CD4-positive, alpha-beta T cell treated with Interleukin-6 at 100 ng/mL for 8 hours (primary cell): ENCODE results near the gene TCF21.
"Not testable (repeated sequence)": the region's sequence is repeated elsewhere in the genome, so short reads cannot be mapped to it uniquely, and the experiment has no call there.

Source experiments
- DNase-seq: peaks from one replicate; pipeline ENCODE4 v3.0.0-alpha.2; 2020; ENCODE audit warnings: mixed read lengths, low spot score

TCF21 gene

GRCh38 chr6:133923938-133924593 lies 35.2 kb downstream of the TCF21 start:
- DNase-seq = peak; percentile 63

DNA sequence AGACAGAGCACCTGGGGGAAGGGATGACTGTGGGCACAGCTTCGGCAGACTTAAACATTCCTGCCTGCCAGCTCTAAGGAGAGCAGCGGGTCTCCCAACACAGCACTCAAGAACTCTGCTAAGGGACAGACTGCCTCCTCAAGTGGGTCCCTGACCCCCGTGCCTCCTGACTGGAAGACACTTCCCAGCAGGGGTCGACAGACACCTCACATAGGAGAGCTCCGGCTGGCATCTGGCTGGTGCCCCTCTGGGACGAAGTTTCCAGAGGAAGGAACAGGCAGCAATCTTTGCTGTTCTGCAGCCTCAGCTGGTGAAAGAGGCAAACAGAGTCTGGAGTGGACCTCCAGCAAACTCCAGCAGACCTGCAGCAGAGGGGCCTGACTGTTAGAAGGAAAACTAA lies 42.3 kb downstream of the TCF21 start:
- DNase-seq = not testable (repeated sequence)

GRCh38 chr6:133936352-133936751 lies 47.4 kb downstream of the TCF21 start:
- DNase-seq = not testable (repeated sequence)

DNA sequence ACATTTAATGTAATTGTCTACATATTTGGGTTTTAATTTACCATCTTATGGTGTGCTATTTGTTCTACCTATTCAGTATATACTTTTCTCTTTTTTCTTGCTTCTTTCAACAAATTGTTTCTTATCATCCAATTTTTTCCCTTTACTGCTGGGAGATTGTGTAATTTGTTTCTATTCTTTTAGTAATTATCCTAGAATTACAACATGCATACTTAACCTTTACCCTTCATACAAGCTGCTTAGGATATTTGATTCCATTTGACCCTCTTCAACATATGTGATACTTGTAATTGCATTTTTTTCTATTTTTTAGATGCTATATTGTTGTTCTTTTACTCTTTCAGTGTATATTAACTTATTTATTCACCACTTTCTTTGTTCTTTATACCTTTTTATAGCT lies 49.0 kb downstream of the TCF21 start:
- no peak for DNase-seq

DNA sequence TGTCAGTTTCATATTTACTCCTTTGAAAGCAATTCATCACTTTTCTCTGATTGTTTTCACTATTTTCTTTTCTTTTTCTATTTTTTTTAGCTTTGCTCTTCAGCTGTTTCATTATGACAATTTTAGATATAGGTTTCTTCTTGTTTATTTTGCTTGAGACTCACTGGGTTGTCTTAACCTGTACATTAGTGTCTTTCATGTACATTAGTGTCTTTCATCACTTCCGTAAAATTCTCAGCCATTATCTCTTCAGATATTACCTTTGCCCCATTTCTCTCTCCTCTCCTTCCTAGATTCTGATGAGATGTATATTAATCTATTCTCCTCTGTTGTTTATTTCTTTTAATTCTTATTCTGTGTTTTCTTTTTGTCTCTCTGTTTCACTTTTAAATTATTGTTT lies 49.6 kb downstream of the TCF21 start:
- DNase-seq = no peak

GRCh38 chr6:133939778-133940667 lies 51.1 kb downstream of the TCF21 start:
- no peak for DNase-seq
